Measurements from ENCODE around the gene RIMBP3B. TPM values are rescaled to one million over a fixed set of nuclear protein-coding genes. Genes with fewer than 3 reads are reported as not detected.
"Not testable (repeated sequence)": the region's sequence is repeated elsewhere in the genome, so short reads cannot be mapped to it uniquely, and the experiment has no call there.

The RIMBP3B gene
- total and polyA plus RNA-seq, 10 of the 15 experiments (the other 5 are each of a cell fraction or from before 2014, with no cell fraction given) = under 0.01 to 0.21 (median 0.04) TPM; not detected in 3

DNA sequence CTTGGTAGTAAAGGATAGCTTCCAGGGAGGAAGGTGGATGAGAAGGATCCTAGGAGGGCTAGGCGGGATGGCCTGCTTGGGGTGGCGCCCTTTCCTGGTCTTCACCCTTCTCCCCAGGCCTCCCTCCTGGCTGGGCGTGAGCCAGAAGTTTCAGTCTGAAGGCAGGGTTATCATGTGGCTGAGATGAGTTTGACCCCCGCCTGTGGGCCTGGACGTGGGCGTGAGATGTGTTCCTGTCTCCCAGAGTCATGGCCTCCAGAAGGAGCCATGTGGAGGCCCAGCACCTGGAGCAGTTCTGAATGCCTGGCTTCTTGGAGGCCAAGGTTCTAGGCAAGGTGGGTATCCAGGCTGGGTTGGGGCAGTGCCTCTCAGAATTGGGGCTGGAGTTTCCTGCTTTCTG lies 54.5 kb downstream of the RIMBP3B start:
- DNase-seq (ENCODE audit: low read depth, low spot score); CTCF ChIA-PET; in situ Hi-C loops (cut with MboI); intact Hi-C loops (cut with micrococcal nuclease; ENCODE audit: unreplicated experiment); H3K4me3 ChIP-seq; BruUV-seq (replicated peaks); ATAC-seq; H3K27ac ChIP-seq (ENCODE audit: control insufficient read depth, insufficient read depth); H3K36me3 ChIP-seq (ENCODE audit: control insufficient read depth in 2 of 2, insufficient read depth in 2 of 2, low read length in 1 of 2); RAD21 ChIA-PET (ENCODE audit: unreplicated experiment); FAIRE-seq; H3K4me2 ChIP-seq (ENCODE audit: control insufficient read depth, insufficient read depth); H4K20me1 ChIP-seq (ENCODE audit: control insufficient read depth, insufficient read depth); POLR2A ChIA-PET; SMC1A ChIA-PET (ENCODE audit: uncharacterized antibody, unreplicated experiment); H3K9ac ChIP-seq (ENCODE audit: control insufficient read depth, insufficient read depth, low read length); H3K4me1 ChIP-seq (ENCODE audit: control insufficient read depth, insufficient read depth, low read length); H3K79me2 ChIP-seq (ENCODE audit: control insufficient read depth, insufficient read depth, low read length); H2AFZ ChIP-seq (ENCODE audit: control insufficient read depth, low read depth, low read length); H3K27me3 ChIP-seq (replicated peaks in 1 of 2; ENCODE audit: control insufficient read depth in 2 of 2, insufficient read depth in 2 of 2, low read length in 1 of 2); H3K9me3 ChIP-seq (replicated peaks; ENCODE audit: control insufficient read depth, insufficient read depth, low read length): not testable (repeated sequence)
- WGBS (ENCODE audit: insufficient coverage, insufficient replicate concordance, low lambda C conversion rate, missing lambda C conversion rate) = 73% methylated on average over 4 of the region's 6 CpGs

Small RNAs within 50 kb of the gene (small RNA-seq; reads per million reads assigned to genes)
- not detected for gene RF00492
- not detected for gene RN7SKP63

Other genes starting within 250 kb of the RIMBP3B start
- gene HIC2, start 33.6 kb downstream of the RIMBP3B start, total RNA-seq (2014; rRNA removed) = 3.3 and 3.8 TPM in 2 replicates
- 1.8 TPM in 2 replicates for gene HIC2, start 33.6 kb downstream of the RIMBP3B start, total RNA-seq (2014; rRNA removed; fragmentation: Illumina TruSeq; extraction: Trizol)
- 4.7 and 5.0 TPM in 2 replicates for gene HIC2, start 33.6 kb downstream of the RIMBP3B start, total RNA-seq (2021)
- gene HIC2, start 33.6 kb downstream of the RIMBP3B start, polyA plus RNA-seq (2011; rRNA removed) = 1.4 and 1.6 TPM in 2 replicates
- gene HIC2, start 33.6 kb downstream of the RIMBP3B start, polyA plus RNA-seq (2014; fragmentation: Illumina TruSeq; extraction: Trizol) = 0.62 and 1.3 TPM in 2 replicates
- gene HIC2, start 33.6 kb downstream of the RIMBP3B start, polyA plus RNA-seq (2014; fragmentation: Nextera tagmentation; extraction: Ambion mirVana) = under 1 TPM; 0.11 to 0.16 TPM
- gene HIC2, start 33.6 kb downstream of the RIMBP3B start, polyA plus RNA-seq (2014; rRNA removed) = 2.7 and 3.2 TPM in 2 replicates
- gene HIC2, start 33.6 kb downstream of the RIMBP3B start, polyA plus RNA-seq (2016; fragmentation: Nextera tagmentation; extraction: Ambion mirVana) = under 1 TPM; 0.33 to 0.75 TPM
- 1.1 and 1.9 TPM in 2 replicates for gene TMEM191C, start 83.6 kb downstream of the RIMBP3B start, total RNA-seq (2014; rRNA removed)
- gene TMEM191C, start 83.6 kb downstream of the RIMBP3B start, total RNA-seq (2014; rRNA removed; fragmentation: Illumina TruSeq; extraction: Trizol) = 0.36 and 0.37 TPM in 2 replicates
- 1.3 and 1.4 TPM in 2 replicates for gene TMEM191C, start 83.6 kb downstream of the RIMBP3B start, total RNA-seq (2021)
- 1.2 and 1.9 TPM in 2 replicates for gene TMEM191C, start 83.6 kb downstream of the RIMBP3B start, polyA plus RNA-seq (2011; rRNA removed)
- 0.25 and 0.26 TPM in 2 replicates for gene TMEM191C, start 83.6 kb downstream of the RIMBP3B start, polyA plus RNA-seq (2014; fragmentation: Illumina TruSeq; extraction: Trizol)
- under 1 TPM; 0.03 to 0.07 TPM for gene TMEM191C, start 83.6 kb downstream of the RIMBP3B start, polyA plus RNA-seq (2014; fragmentation: Nextera tagmentation; extraction: Ambion mirVana)
- gene TMEM191C, start 83.6 kb downstream of the RIMBP3B start, polyA plus RNA-seq (2014; rRNA removed) = 0.82 and 1.8 TPM in 2 replicates
- under 1 TPM; 0.13 to 0.51 TPM for gene TMEM191C, start 83.6 kb downstream of the RIMBP3B start, polyA plus RNA-seq (2016; fragmentation: Nextera tagmentation; extraction: Ambion mirVana)
- 0.11 TPM in 2 replicates for gene RIMBP3C, start 167.7 kb downstream of the RIMBP3B start, total RNA-seq (2014; rRNA removed)
- gene RIMBP3C, start 167.7 kb downstream of the RIMBP3B start, total RNA-seq (2014; rRNA removed; fragmentation: Illumina TruSeq; extraction: Trizol) = not detected in 2 replicates
- gene RIMBP3C, start 167.7 kb downstream of the RIMBP3B start, total RNA-seq (2021) = 0.23 and 0.24 TPM in 2 replicates
- gene RIMBP3C, start 167.7 kb downstream of the RIMBP3B start, polyA plus RNA-seq (2011; rRNA removed) = 0.03 TPM in 1 of 2 replicates, not detected in the other
- gene RIMBP3C, start 167.7 kb downstream of the RIMBP3B start, polyA plus RNA-seq (2014; fragmentation: Illumina TruSeq; extraction: Trizol) = 0.03 and 0.05 TPM in 2 replicates
- not detected for gene RIMBP3C, start 167.7 kb downstream of the RIMBP3B start, polyA plus RNA-seq (2014; fragmentation: Nextera tagmentation; extraction: Ambion mirVana)
- 0.01 TPM in 1 of 2 replicates, not detected in the other for gene RIMBP3C, start 167.7 kb downstream of the RIMBP3B start, polyA plus RNA-seq (2014; rRNA removed)
- under 1 TPM; 0.04 to 0.14 TPM for gene RIMBP3C, start 167.7 kb downstream of the RIMBP3B start, polyA plus RNA-seq (2016; fragmentation: Nextera tagmentation; extraction: Ambion mirVana)
- 55.7 and 59.2 TPM in 2 replicates for gene UBE2L3, start 184.0 kb downstream of the RIMBP3B start, total RNA-seq (2014; rRNA removed)
- gene UBE2L3, start 184.0 kb downstream of the RIMBP3B start, total RNA-seq (2014; rRNA removed; fragmentation: Illumina TruSeq; extraction: Trizol) = 80.2 and 85.4 TPM in 2 replicates
- 52.2 and 56.3 TPM in 2 replicates for gene UBE2L3, start 184.0 kb downstream of the RIMBP3B start, total RNA-seq (2021)
- gene UBE2L3, start 184.0 kb downstream of the RIMBP3B start, polyA plus RNA-seq (2011; rRNA removed) = 58.8 and 62.1 TPM in 2 replicates
- 141 and 156 TPM in 2 replicates for gene UBE2L3, start 184.0 kb downstream of the RIMBP3B start, polyA plus RNA-seq (2014; fragmentation: Illumina TruSeq; extraction: Trizol)
- gene UBE2L3, start 184.0 kb downstream of the RIMBP3B start, polyA plus RNA-seq (2014; fragmentation: Nextera tagmentation; extraction: Ambion mirVana) = 100 to 1,000 TPM; 149 to 168 TPM
- gene UBE2L3, start 184.0 kb downstream of the RIMBP3B start, polyA plus RNA-seq (2014; rRNA removed) = 68.6 and 73.3 TPM in 2 replicates
- gene UBE2L3, start 184.0 kb downstream of the RIMBP3B start, polyA plus RNA-seq (2016; fragmentation: Nextera tagmentation; extraction: Ambion mirVana) = 100 to 1,000 TPM; 141 to 148 TPM
- gene YDJC, start 246.3 kb downstream of the RIMBP3B start, total RNA-seq (2014; rRNA removed) = 64.1 and 75.4 TPM in 2 replicates
- 10.1 and 12.0 TPM in 2 replicates for gene YDJC, start 246.3 kb downstream of the RIMBP3B start, total RNA-seq (2014; rRNA removed; fragmentation: Illumina TruSeq; extraction: Trizol)
- gene YDJC, start 246.3 kb downstream of the RIMBP3B start, total RNA-seq (2021) = 55.7 and 58.4 TPM in 2 replicates
- 6.3 and 18.3 TPM in 2 replicates for gene YDJC, start 246.3 kb downstream of the RIMBP3B start, polyA plus RNA-seq (2011; rRNA removed)
- 2.1 and 8.4 TPM in 2 replicates for gene YDJC, start 246.3 kb downstream of the RIMBP3B start, polyA plus RNA-seq (2014; fragmentation: Illumina TruSeq; extraction: Trizol)
- gene YDJC, start 246.3 kb downstream of the RIMBP3B start, polyA plus RNA-seq (2014; fragmentation: Nextera tagmentation; extraction: Ambion mirVana) = 1 to 10 TPM in 1 of 2 experiments, under 1 TPM in 1; 1.00 to 4.4 TPM
- gene YDJC, start 246.3 kb downstream of the RIMBP3B start, polyA plus RNA-seq (2014; rRNA removed) = 72.1 and 83.6 TPM in 2 replicates
- gene YDJC, start 246.3 kb downstream of the RIMBP3B start, polyA plus RNA-seq (2016; fragmentation: Nextera tagmentation; extraction: Ambion mirVana) = 10 to 100 TPM; 68.5 to 77.6 TPM
- 0.05 TPM in 1 of 2 replicates, not detected in the other for gene CCDC116, start 249.0 kb downstream of the RIMBP3B start, total RNA-seq (2014; rRNA removed)
- not detected in 2 replicates for gene CCDC116, start 249.0 kb downstream of the RIMBP3B start, total RNA-seq (2014; rRNA removed; fragmentation: Illumina TruSeq; extraction: Trizol)
- gene CCDC116, start 249.0 kb downstream of the RIMBP3B start, total RNA-seq (2021) = 0.18 and 0.29 TPM in 2 replicates
- gene CCDC116, start 249.0 kb downstream of the RIMBP3B start, polyA plus RNA-seq (2011; rRNA removed) = 0.04 TPM in 1 of 2 replicates, not detected in the other
- gene CCDC116, start 249.0 kb downstream of the RIMBP3B start, polyA plus RNA-seq (2014; fragmentation: Illumina TruSeq; extraction: Trizol) = 0.04 TPM in 1 of 2 replicates, not detected in the other
- gene CCDC116, start 249.0 kb downstream of the RIMBP3B start, polyA plus RNA-seq (2014; fragmentation: Nextera tagmentation; extraction: Ambion mirVana) = not detected
- 0.04 and 0.32 TPM in 2 replicates for gene CCDC116, start 249.0 kb downstream of the RIMBP3B start, polyA plus RNA-seq (2014; rRNA removed)
- not detected for gene CCDC116, start 249.0 kb downstream of the RIMBP3B start, polyA plus RNA-seq (2016; fragmentation: Nextera tagmentation; extraction: Ambion mirVana)